ENCODE results near the gene CYTH3.

GRCh38 chr7:6212008-6212407 lies 60.4 kb downstream of the CYTH3 start:
- no peak for TF ChIP-seq CTCF (IDR thresholded peaks at IDR 0.05)
- TF ChIP-seq ZFX (IDR thresholded peaks at IDR 0.05; ENCODE audit: borderline replicate concordance): no peak

Measured in 22Rv1 (cell line).